Measurements from ENCODE around the gene MEP1A.

DNA sequence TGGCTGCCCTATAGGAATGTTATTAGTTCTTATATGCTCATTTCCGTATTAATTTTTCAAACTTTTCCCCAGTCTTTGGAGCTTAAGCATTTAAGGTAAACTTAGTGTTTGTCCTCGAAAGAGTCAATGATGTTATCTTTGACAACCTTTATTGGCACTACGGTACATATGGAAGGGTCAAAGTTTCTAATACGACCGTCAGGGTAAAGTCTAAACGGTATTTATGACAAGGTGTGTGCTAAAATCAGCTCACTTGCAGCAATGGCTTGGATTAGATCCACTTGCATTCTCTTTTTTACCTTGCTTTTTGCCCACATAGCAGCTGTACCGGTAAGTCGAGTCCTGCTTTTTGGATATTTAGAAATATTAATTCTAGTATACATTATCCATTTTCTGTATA is at the start of gene MEP1A:
- no peak for TF ChIP-seq POLR2A (IDR thresholded peaks at IDR 0.05)
- TF ChIP-seq POLR2AphosphoS5 (IDR thresholded peaks at IDR 0.05), result no peak
- TF ChIP-seq, protein P1, sequence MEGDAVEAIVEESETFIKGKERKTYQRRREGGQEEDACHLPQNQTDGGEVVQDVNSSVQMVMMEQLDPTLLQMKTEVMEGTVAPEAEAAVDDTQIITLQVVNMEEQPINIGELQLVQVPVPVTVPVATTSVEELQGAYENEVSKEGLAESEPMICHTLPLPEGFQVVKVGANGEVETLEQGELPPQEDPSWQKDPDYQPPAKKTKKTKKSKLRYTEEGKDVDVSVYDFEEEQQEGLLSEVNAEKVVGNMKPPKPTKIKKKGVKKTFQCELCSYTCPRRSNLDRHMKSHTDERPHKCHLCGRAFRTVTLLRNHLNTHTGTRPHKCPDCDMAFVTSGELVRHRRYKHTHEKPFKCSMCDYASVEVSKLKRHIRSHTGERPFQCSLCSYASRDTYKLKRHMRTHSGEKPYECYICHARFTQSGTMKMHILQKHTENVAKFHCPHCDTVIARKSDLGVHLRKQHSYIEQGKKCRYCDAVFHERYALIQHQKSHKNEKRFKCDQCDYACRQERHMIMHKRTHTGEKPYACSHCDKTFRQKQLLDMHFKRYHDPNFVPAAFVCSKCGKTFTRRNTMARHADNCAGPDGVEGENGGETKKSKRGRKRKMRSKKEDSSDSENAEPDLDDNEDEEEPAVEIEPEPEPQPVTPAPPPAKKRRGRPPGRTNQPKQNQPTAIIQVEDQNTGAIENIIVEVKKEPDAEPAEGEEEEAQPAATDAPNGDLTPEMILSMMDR (IDR thresholded peaks at IDR 0.05), result no peak
